CD8-positive, alpha-beta memory T cell (primary cell): ENCODE measurements around the gene ELMO1. TPM values are rescaled to one million over a fixed set of nuclear protein-coding genes. Genes with fewer than 3 reads are reported as not detected.
A peak's percentile ranks its signal among the peaks of the same experiment; 100 is the strongest.

Source experiments
- CTCF ChIA-PET: fragments of 350-600 bp; sonication (Branson Sonifier 250); formaldehyde crosslinking; loops from one replicate; lab custom pipeline; 2021; ENCODE audit warnings: antibody characterized with exemption; lab: Charles Lee
- POLR2A ChIA-PET: fragments of 350-600 bp; sonication (Branson Sonifier 250); formaldehyde crosslinking; loops from one replicate; lab custom pipeline; 2021; ENCODE audit warnings: antibody characterized with exemption; lab: Charles Lee
- DNase-seq, 5 donors: peaks; one replicate each; pipeline versions ENCODE4 v3.0.0 to v3.0.0-alpha.2; 2020 to 2022; ENCODE audit warnings: mixed read lengths in 1 of 5
- H3K27ac ChIP-seq: one replicate; pipeline ENCODE4 v1.7.0; 2013; ENCODE audit warnings: low read depth, mild to moderate bottlenecking, low read length, moderate library complexity
- H3K27me3 ChIP-seq: 2 replicates; pipeline ENCODE4 v1.7.0; 2013; ENCODE audit warnings: low read length, mild to moderate bottlenecking; ENCODE audit not compliant: insufficient read depth, poor library complexity, severe bottlenecking
- H3K36me3 ChIP-seq: 2 replicates; pipeline ENCODE4 v1.7.0; 2013; ENCODE audit warnings: mild to moderate bottlenecking, low read length, moderate library complexity; ENCODE audit not compliant: insufficient read depth
- H3K4me1 ChIP-seq: 2 replicates; pipeline ENCODE4 v1.7.0; 2013; ENCODE audit warnings: mild to moderate bottlenecking, low read length, moderate library complexity; ENCODE audit not compliant: insufficient read depth
- H3K4me3 ChIP-seq: 2 replicates; pipeline ENCODE4 v1.7.0; 2013; ENCODE audit warnings: mild to moderate bottlenecking, low read length
- H3K9me3 ChIP-seq: 2 replicates; pipeline ENCODE4 v1.7.0; 2013; ENCODE audit warnings: mild to moderate bottlenecking, low read length
- H3K27ac Mint-ChIP-seq, 8 donors: one replicate each; pipeline ENCODE4 v1.8.0; 2020 to 2021; ENCODE audit warnings: mixed read lengths in 8 of 8, mild to moderate bottlenecking in 6 of 8, inconsistent platforms in 3 of 8, moderate library complexity in 3 of 8
- H3K27me3 Mint-ChIP-seq, 2 donors: one replicate each; pipeline ENCODE4 v1.8.0; 2020 to 2021; ENCODE audit warnings: mixed read lengths in 2 of 2, mild to moderate bottlenecking in 1 of 2, moderate library complexity in 1 of 2
- H3K36me3 Mint-ChIP-seq, 3 donors: one replicate each; pipeline ENCODE4 v1.8.0; 2020 to 2021; ENCODE audit warnings: mixed read lengths in 3 of 3, inconsistent platforms in 1 of 3, mild to moderate bottlenecking in 1 of 3
- H3K4me1 Mint-ChIP-seq, 3 donors: one replicate each; pipeline ENCODE4 v1.8.0; 2020 to 2021; ENCODE audit warnings: mixed read lengths in 3 of 3, inconsistent platforms in 1 of 3, mild to moderate bottlenecking in 1 of 3
- H3K4me3 Mint-ChIP-seq, 7 donors: one replicate each; pipeline ENCODE4 v1.8.0; 2020 to 2021; ENCODE audit warnings: mixed read lengths in 7 of 7, mild to moderate bottlenecking in 6 of 7, moderate library complexity in 4 of 7, inconsistent platforms in 2 of 7
- H3K9me3 Mint-ChIP-seq, 5 donors: one replicate each; pipeline ENCODE4 v1.8.0; 2020 to 2022; ENCODE audit warnings: mixed read lengths in 5 of 5, mild to moderate bottlenecking in 3 of 5, moderate library complexity in 2 of 5, inconsistent platforms in 1 of 5
- polyA plus RNA-seq: library from polyadenylated mRNA; unstranded; fragments of 300-500 nt; fragmentation: Illumina TruSeq; gene quantifications from one replicate; pipeline ENCODE4 v1.2.3, GENCODE V29; 2021
- total RNA-seq, 2 experiments: library from RNA; stranded (reverse); gene quantifications; one replicate each; pipeline ENCODE4 v1.2.3, GENCODE V29; 2021

Gene ELMO1
- total and polyA plus RNA-seq, 3 experiments from 2014 or later: 65.6 to 74.4 (median 66.2) TPM

GRCh38 chr7:37481722-37482288 lies 33.1 kb upstream of the ELMO1 start:
- Mint-ChIP-seq H3K36me3 (peaks cover 0 to 14% (median 1%) of the 10 kb centered on the region in 3 donors), H3K27ac (no peak overlapping the region), H3K4me3 (no peak overlapping the region), H3K27me3 (peaks cover 10 to 64% of the 10 kb centered on the region in 2 donors), H3K4me1 (no peaks in the 10 kb centered on the region), H3K9me3 (peaks cover 0 to 7% (median 3%) of the 10 kb centered on the region in 5 donors)
- no peak overlapping the region for H3K4me3 ChIP-seq
- H3K36me3 ChIP-seq: no peaks in the 10 kb centered on the region
- no peaks in the 10 kb centered on the region for H3K27me3 ChIP-seq
- H3K9me3 ChIP-seq: no peaks in the 10 kb centered on the region
- no peaks in the 10 kb centered on the region for H3K4me1 ChIP-seq
- H3K27ac ChIP-seq: no peak overlapping the region
- ChIA-PET CTCF (no interaction called here), POLR2A (no interaction called here)
- DNase-seq: no peak

GRCh38 chr7:37481154-37481553 lies 32.5 kb upstream of the ELMO1 start:
- Histone ChIP-seq H3K9me3 (no peaks in the 10 kb centered on the region), H3K4me1 (no peaks in the 10 kb centered on the region), H3K4me3 (no peak overlapping the region), H3K36me3 (no peaks in the 10 kb centered on the region), H3K27me3 (no peaks in the 10 kb centered on the region), H3K27ac (no peak overlapping the region)
- Mint-ChIP-seq H3K4me1 (no peaks in the 10 kb centered on the region), H3K27ac (no peak overlapping the region), H3K4me3 (no peak overlapping the region), H3K27me3 (peaks cover 10 to 67% of the 10 kb centered on the region in 2 donors), H3K36me3 (peaks cover 0 to 13% (median 1%) of the 10 kb centered on the region in 3 donors), H3K9me3 (peaks cover 0 to 7% (median under 1%) of the 10 kb centered on the region in 5 donors)
- no peak for DNase-seq
- ChIA-PET CTCF (no interaction called here), POLR2A (no interaction called here)

DNA sequence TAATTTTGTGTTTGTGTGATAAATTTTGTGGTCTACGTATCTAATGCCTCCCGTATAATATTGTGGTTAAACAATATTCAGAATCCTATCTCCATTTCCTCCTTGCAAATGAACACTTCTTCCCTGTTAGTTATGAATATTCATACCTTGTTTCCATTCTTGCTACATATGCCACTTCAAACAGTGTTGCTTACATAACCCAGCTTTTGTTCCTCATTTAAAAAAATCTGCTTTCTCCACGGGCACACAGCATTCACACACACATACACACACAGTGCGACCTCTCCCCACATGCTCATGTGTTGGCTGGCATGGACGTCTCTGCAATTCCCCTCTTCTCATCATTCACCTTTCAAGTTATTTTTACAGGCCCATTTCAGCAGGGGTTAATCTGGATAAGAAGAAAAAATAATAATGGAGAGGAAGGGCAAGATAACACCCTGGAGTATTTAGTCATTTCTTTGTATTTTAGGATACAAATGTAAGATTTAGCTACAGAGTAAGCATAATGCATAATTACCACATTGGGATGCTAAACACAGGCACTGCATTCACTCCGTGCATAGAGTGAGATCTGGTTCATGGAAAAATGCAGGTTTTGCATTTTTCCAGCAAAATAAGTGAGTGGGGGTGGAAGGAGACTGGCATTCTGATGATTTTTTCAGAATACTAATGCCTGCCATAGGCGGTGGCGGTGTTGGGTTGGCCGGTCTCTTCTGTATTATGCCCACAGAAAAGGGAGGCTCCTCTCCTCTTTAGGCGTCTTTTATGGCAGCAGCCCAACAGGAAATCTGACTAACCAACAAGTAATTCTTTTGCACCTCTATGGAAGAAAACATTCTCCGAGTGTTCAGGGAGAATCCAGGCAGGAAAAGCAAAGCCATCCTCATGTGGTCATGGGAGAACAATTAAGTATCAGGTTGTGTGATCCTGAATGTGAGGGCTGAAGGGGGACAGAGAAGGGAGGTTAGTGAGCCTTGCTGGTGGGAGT lies 31.7 kb upstream of the ELMO1 start:
- ChIA-PET CTCF (no interaction called here), POLR2A (no interaction called here)
- Histone ChIP-seq H3K4me3 (no peak overlapping the region), H3K4me1 (no peaks in the 10 kb centered on the region), H3K27ac (no peak overlapping the region), H3K9me3 (no peaks in the 10 kb centered on the region), H3K36me3 (no peaks in the 10 kb centered on the region), H3K27me3 (no peaks in the 10 kb centered on the region)
- Mint-ChIP-seq H3K4me1 (no peaks in the 10 kb centered on the region), H3K36me3 (peaks cover 0 to 11% (median 1%) of the 10 kb centered on the region in 3 donors), H3K4me3 (no peak overlapping the region), H3K9me3 (peaks cover 0 to 7% (median 0%) of the 10 kb centered on the region in 5 donors), H3K27ac (no peak overlapping the region), H3K27me3 (peaks cover 9 to 63% of the 10 kb centered on the region in 2 donors)
- no peak for DNase-seq

GRCh38 chr7:37476881-37477450 lies 28.3 kb upstream of the ELMO1 start:
- Mint-ChIP-seq H3K9me3 (peaks cover 0 to 7% (median 0%) of the 10 kb centered on the region in 5 donors), H3K4me3 (no peak overlapping the region), H3K27ac (no peak overlapping the region), H3K4me1 (no peaks in the 10 kb centered on the region), H3K27me3 (peaks cover 13 to 62% of the 10 kb centered on the region in 2 donors), H3K36me3 (peaks cover 0 to 6% (median 1%) of the 10 kb centered on the region in 3 donors)
- POLR2A ChIA-PET: no interaction called here
- H3K27me3 ChIP-seq: no peaks in the 10 kb centered on the region
- no peak overlapping the region for H3K4me3 ChIP-seq
- CTCF ChIA-PET: interaction anchor here (0.9 kb wide), 2 partner anchors 28 to 33 kb away, joined by 3 to 4 read pairs; partner anchors contain the start of gene ELMO1
- DNase-seq: no peak
- H3K4me1 ChIP-seq: no peaks in the 10 kb centered on the region
- H3K36me3 ChIP-seq: no peaks in the 10 kb centered on the region
- no peak overlapping the region for H3K27ac ChIP-seq
- H3K9me3 ChIP-seq: no peaks in the 10 kb centered on the region

- no peaks in the 10 kb centered on the region for H3K4me1 Mint-ChIP-seq
- POLR2A ChIA-PET: no interaction called here
- no peak for DNase-seq
- peaks cover 0 to 7% (median 0%) of the 10 kb centered on the region in 5 donors for H3K9me3 Mint-ChIP-seq
- H3K27me3 Mint-ChIP-seq: peaks cover 13 to 60% of the 10 kb centered on the region in 2 donors
- H3K36me3 Mint-ChIP-seq: peaks cover 0 to 6% (median 1%) of the 10 kb centered on the region in 3 donors
- no peaks in the 10 kb centered on the region for H3K36me3 ChIP-seq
- H3K27ac Mint-ChIP-seq: no peak overlapping the region
- H3K4me3 ChIP-seq: no peak overlapping the region
- no peak overlapping the region for H3K4me3 Mint-ChIP-seq
- H3K27ac ChIP-seq: no peak overlapping the region
- no peaks in the 10 kb centered on the region for H3K9me3 ChIP-seq
- no peaks in the 10 kb centered on the region for H3K27me3 ChIP-seq
- CTCF ChIA-PET: interaction anchor here (0.9 kb wide), 1 partner anchor 33 kb away, joined by 3 read pairs; no protein-coding TSS in a partner anchor
- no peaks in the 10 kb centered on the region for H3K4me1 ChIP-seq
These were observed 27.8 kb upstream of the ELMO1 start for GRCh38 chr7:37476428-37476827.

DNA sequence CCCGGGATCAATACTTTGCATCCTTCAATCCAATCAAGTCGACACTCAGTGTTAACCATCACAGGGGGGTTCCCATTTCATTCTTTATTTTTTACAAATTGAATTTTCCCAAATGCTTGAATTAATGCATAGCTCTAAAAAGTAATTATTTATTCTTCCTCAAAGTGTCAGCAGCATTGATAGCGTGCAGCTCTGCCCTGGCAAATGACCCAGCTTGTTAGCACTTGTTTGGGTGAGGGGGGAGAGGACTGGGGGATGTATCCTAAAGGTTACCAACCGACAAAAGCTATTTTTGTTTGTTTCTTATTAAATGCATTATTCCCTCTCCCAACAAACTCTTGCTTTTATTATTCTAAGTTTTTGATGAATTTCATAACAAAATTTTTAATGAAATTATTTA lies 27.0 kb upstream of the ELMO1 start:
- H3K4me1 ChIP-seq: no peaks in the 10 kb centered on the region
- no peak overlapping the region for H3K4me3 ChIP-seq
- H3K27me3 ChIP-seq: no peaks in the 10 kb centered on the region
- peaks cover 0 to 7% (median 0%) of the 10 kb centered on the region in 5 donors for H3K9me3 Mint-ChIP-seq
- H3K9me3 ChIP-seq: no peaks in the 10 kb centered on the region
- POLR2A ChIA-PET: interaction anchor here (0.9 kb wide), 1 partner anchor 24 kb away, joined by 23 read pairs; no protein-coding TSS in a partner anchor
- peaks cover 10 to 57% of the 10 kb centered on the region in 2 donors for H3K27me3 Mint-ChIP-seq
- no peaks in the 10 kb centered on the region for H3K36me3 ChIP-seq
- peak overlapping the region in 1 of 8 donors; percentile 31 for H3K27ac Mint-ChIP-seq
- DNase-seq: no peak
- CTCF ChIA-PET: no interaction called here
- no peaks in the 10 kb centered on the region for H3K4me1 Mint-ChIP-seq
- no peak overlapping the region for H3K27ac ChIP-seq
- H3K4me3 Mint-ChIP-seq: no peak overlapping the region
- peaks cover 0 to 6% (median 1%) of the 10 kb centered on the region in 3 donors for H3K36me3 Mint-ChIP-seq

DNA sequence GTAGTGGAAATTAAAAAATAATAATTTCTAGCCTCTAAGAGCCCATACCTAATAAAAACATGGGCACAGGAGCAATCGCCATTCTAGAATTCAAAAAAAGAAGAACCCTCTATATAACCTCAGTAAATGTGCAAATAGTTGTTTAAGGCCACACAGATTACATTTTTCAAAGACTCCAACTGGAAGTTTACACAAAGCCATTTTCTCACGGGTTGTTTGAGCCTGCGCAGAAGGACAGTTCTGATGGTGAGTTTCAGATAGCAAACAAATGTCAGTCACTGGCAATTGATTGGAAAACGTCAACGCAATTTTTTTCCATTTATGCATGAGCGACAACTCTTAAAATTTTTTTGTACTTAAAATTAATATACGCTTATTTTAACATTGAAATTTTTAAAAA lies 23.0 kb upstream of the ELMO1 start:
- Histone ChIP-seq H3K27ac (no peak overlapping the region), H3K4me3 (no peak overlapping the region), H3K4me1 (no peaks in the 10 kb centered on the region), H3K27me3 (no peaks in the 10 kb centered on the region), H3K36me3 (no peaks in the 10 kb centered on the region), H3K9me3 (no peaks in the 10 kb centered on the region)
- Mint-ChIP-seq H3K27me3 (peaks cover 13 to 39% of the 10 kb centered on the region in 2 donors), H3K27ac (no peak overlapping the region), H3K36me3 (peaks cover 0 to 5% (median 0%) of the 10 kb centered on the region in 3 donors), H3K9me3 (no peaks in the 10 kb centered on the region), H3K4me3 (no peak overlapping the region), H3K4me1 (no peaks in the 10 kb centered on the region)
- no peak for DNase-seq
- ChIA-PET POLR2A (no interaction called here), CTCF (no interaction called here)
